PC-9 (cell line): Measurements from ENCODE around the gene OXA1L. TPM values are rescaled to one million over a fixed set of nuclear protein-coding genes. Genes with fewer than 3 reads are reported as not detected.
"Not testable (repeated sequence)": the region's sequence is repeated elsewhere in the genome, so short reads cannot be mapped to it uniquely, and the experiment has no call there.

Experiments
- BruUV-seq: library from RNA; stranded (reverse); fragments of 400-500 nt; replicated peaks from 2 replicates; lab custom pipeline; 2021; lab: Mats Ljungman, UMichigan
- CTCF ChIA-PET: fragments of 300-600 bp; sonication (Branson Sonifier 250); formaldehyde crosslinking; loops from one replicate; lab custom pipeline; 2022; ENCODE audit warnings: antibody characterized with exemption; lab: Charles Lee
- POLR2A ChIA-PET: fragments of 300-600 bp; sonication (Branson Sonifier 250); formaldehyde crosslinking; loops from one replicate; lab custom pipeline; 2022; ENCODE audit warnings: antibody characterized with exemption; ENCODE audit not compliant: unreplicated experiment; lab: Charles Lee
- DNase-seq, 2 experiments: peaks; one replicate each; pipeline versions ENCODE4 v3.0.0 to v3.0.0-alpha.2; 2015 to 2022; ENCODE audit warnings: mixed read lengths in 1 of 2
- H2AFZ ChIP-seq: fragments of 200-600 bp; sonication (generic); 2 replicates; pipeline ENCODE4 v1.8.1; 2017; ENCODE audit warnings: antibody characterized with exemption
- H3F3A ChIP-seq: fragments of 200-600 bp; sonication (generic); 2 replicates; pipeline ENCODE4 v1.8.1; 2017; ENCODE audit warnings: antibody characterized with exemption, mild to moderate bottlenecking, low read depth; ENCODE audit not compliant: insufficient read depth
- H3K27ac ChIP-seq: fragments of 200-600 bp; sonication (generic); 2 replicates; pipeline ENCODE4 v1.6.1; 2016; ENCODE audit warnings: mixed run types
- H3K27me3 ChIP-seq: fragments of 200-600 bp; sonication (generic); 2 replicates; pipeline ENCODE4 v1.6.1; 2016; ENCODE audit warnings: low read depth, mixed run types; ENCODE audit not compliant: insufficient read depth
- H3K36me3 ChIP-seq: fragments of 200-600 bp; sonication (generic); 2 replicates; pipeline ENCODE4 v1.6.1; 2016; ENCODE audit warnings: low read depth, mixed run types
- H3K4me1 ChIP-seq: fragments of 200-600 bp; sonication (generic); replicated peaks from 2 replicates; pipeline ENCODE4 v1.6.1; 2016; ENCODE audit warnings: mixed run types; ENCODE audit not compliant: insufficient read depth
- H3K4me2 ChIP-seq: fragments of 200-600 bp; sonication (generic); 2 replicates; pipeline ENCODE4 v1.6.1; 2017; ENCODE audit warnings: mixed run types
- H3K4me3 ChIP-seq: fragments of 200-600 bp; sonication (generic); 2 replicates; pipeline ENCODE4 v1.6.1; 2016; ENCODE audit warnings: mixed run types
- H3K79me2 ChIP-seq: fragments of 200-600 bp; sonication (generic); 2 replicates; pipeline ENCODE4 v1.6.1; 2017; ENCODE audit warnings: low read depth, mixed run types
- H3K9me2 ChIP-seq: fragments of 200-600 bp; sonication (generic); 2 replicates; pipeline ENCODE4 v1.8.1; 2017; ENCODE audit warnings: mild to moderate bottlenecking; ENCODE audit not compliant: insufficient read depth
- H3K9me3 ChIP-seq: fragments of 200-600 bp; sonication (generic); 2 replicates; pipeline ENCODE4 v1.8.1; 2016; ENCODE audit warnings: low read depth; ENCODE audit not compliant: insufficient read depth
- H4K20me1 ChIP-seq: fragments of 200-600 bp; sonication (generic); 2 replicates; pipeline ENCODE4 v1.8.1; 2017; ENCODE audit not compliant: insufficient read depth
- CTCF ChIP-seq: fragments of 200-600 bp; sonication (generic); conservative IDR thresholded peaks from 2 replicates; pipeline ENCODE4 v1.6.1; 2017; ENCODE audit warnings: mixed run types, antibody characterized with exemption, mild to moderate bottlenecking, moderate library complexity
- EZH2 ChIP-seq: fragments of 200-600 bp; sonication (generic); IDR thresholded peaks from 2 replicates; pipeline ENCODE4 v1.8.0; 2017; ENCODE audit warnings: antibody characterized with exemption, low read depth
- intact Hi-C: fragments of 100-400 bp; cut with micrococcal nuclease; formaldehyde crosslinking; loops from one replicate; pipeline ENCODE4 v1.10.0; 2022; ENCODE audit not compliant: unreplicated experiment
- total RNA-seq: library from RNA; stranded (reverse); gene quantifications from 2 replicates; pipeline ENCODE4 v1.2.3, GENCODE V29; 2021

OXA1L gene
- total RNA-seq, 1 experiment from 2014 or later = 70.9 TPM

GRCh38 chr14:22801716-22802115 is 35.2 kb downstream of the OXA1L start:
- ChIA-PET CTCF (no interaction called here), POLR2A (no interaction called here)
- Histone ChIP-seq H3K27me3 (no peaks in the 10 kb centered on the region), H3K4me2 (no peak overlapping the region), H3F3A (no peaks in the 10 kb centered on the region), H3K27ac (no peak overlapping the region), H3K36me3 (no peaks in the 10 kb centered on the region), H3K9me2 (no peaks in the 10 kb centered on the region), H2AFZ (no peak overlapping the region), H3K9me3 (no peaks in the 10 kb centered on the region), H3K79me2 (no peaks in the 10 kb centered on the region), H4K20me1 (no peaks in the 10 kb centered on the region), H3K4me1 (no peaks in the 10 kb centered on the region), H3K4me3 (no peak overlapping the region)
- BruUV-seq = no TSS peak
- TF ChIP-seq CTCF (no peak), EZH2 (no peak)
- intact Hi-C loops = no loop called here
- DNase-seq = no peak

GRCh38 chr14:22802860-22803686 is 36.6 kb downstream of the OXA1L start:
- no TSS peak for BruUV-seq
- Histone ChIP-seq H3K79me2 (no peaks in the 10 kb centered on the region), H3K9me3 (no peaks in the 10 kb centered on the region), H3K36me3 (no peaks in the 10 kb centered on the region), H3K4me2 (no peak overlapping the region), H3K27me3 (no peaks in the 10 kb centered on the region), H3K9me2 (no peaks in the 10 kb centered on the region), H2AFZ (no peak overlapping the region), H3F3A (peaks cover 5% of the 10 kb centered on the region; the same call in 1 of the 2 replicates), H4K20me1 (no peaks in the 10 kb centered on the region), H3K27ac (no peak overlapping the region), H3K4me1 (peaks cover 12% of the 10 kb centered on the region), H3K4me3 (no peak overlapping the region)
- TF ChIP-seq EZH2 (no peak), CTCF (no peak)
- CTCF ChIA-PET = no interaction called here
- intact Hi-C loops = no loop called here
- no peak for DNase-seq
- POLR2A ChIA-PET = interaction anchor here (0.6 kb wide), 1 partner anchor 153 kb away, joined by 4 read pairs; no protein-coding TSS in a partner anchor

- no TSS peak for BruUV-seq
- CTCF ChIA-PET = no interaction called here
- H3K4me1 ChIP-seq = peaks cover 17% of the 10 kb centered on the region
Observed at GRCh38 chr14:22803687-22803974, 37.1 kb downstream of the OXA1L start.

GRCh38 chr14:22805235-22805634 is 38.7 kb downstream of the OXA1L start:
- H3K4me3 ChIP-seq, H3K79me2 ChIP-seq, H3K27ac ChIP-seq, H3K9me3 ChIP-seq, intact Hi-C loops, H3K9me2 ChIP-seq, H2AFZ ChIP-seq, H3K27me3 ChIP-seq, POLR2A ChIA-PET, DNase-seq, H3K36me3 ChIP-seq, H4K20me1 ChIP-seq, CTCF ChIA-PET, H3F3A ChIP-seq, BruUV-seq, H3K4me2 ChIP-seq: not testable (repeated sequence)
- H3K4me1 ChIP-seq = peaks cover 19% of the 10 kb centered on the region

More at GRCh38 chr14:22803687-22803974, 37.1 kb downstream of the OXA1L start:
- intact Hi-C loops = no loop called here
- no peak overlapping the region for H3K27ac ChIP-seq
- no peak overlapping the region for H2AFZ ChIP-seq
- no peak overlapping the region for H3K4me2 ChIP-seq
- H3K36me3 ChIP-seq = no peaks in the 10 kb centered on the region
- H3K9me2 ChIP-seq = no peaks in the 10 kb centered on the region
- peaks cover 5% of the 10 kb centered on the region; the same call in 1 of the 2 replicates for H3F3A ChIP-seq
- H3K79me2 ChIP-seq = no peaks in the 10 kb centered on the region
- TF ChIP-seq EZH2 (no peak), CTCF (no peak)
- H4K20me1 ChIP-seq = no peaks in the 10 kb centered on the region
- no peak for DNase-seq
- H3K9me3 ChIP-seq = no peaks in the 10 kb centered on the region
- no peak overlapping the region for H3K4me3 ChIP-seq
- H3K27me3 ChIP-seq = no peaks in the 10 kb centered on the region
- POLR2A ChIA-PET = no interaction called here
